ENCODE results near the gene NPAS3.

The NPAS3 gene

GRCh38 chr14:32933629-32934072 lies 5.0 kb upstream of the NPAS3 start:
- TF ChIP-seq FOXP2 (optimal IDR thresholded peaks at IDR 0.05; ENCODE audit: borderline replicate concordance, extremely low read depth, extremely low read length, insufficient read depth) (no peak), POLR2AphosphoS5 (IDR thresholded peaks at IDR 0.05; ENCODE audit: low read depth, low read length) (no peak), TAF1 (IDR thresholded peaks at IDR 0.05; ENCODE audit: borderline replicate concordance, insufficient read depth, low read length) (no peak), SIN3A (IDR thresholded peaks at IDR 0.05; ENCODE audit: borderline replicate concordance, insufficient read depth, low read length) (no peak)
- TF ChIP-seq, protein P1, sequence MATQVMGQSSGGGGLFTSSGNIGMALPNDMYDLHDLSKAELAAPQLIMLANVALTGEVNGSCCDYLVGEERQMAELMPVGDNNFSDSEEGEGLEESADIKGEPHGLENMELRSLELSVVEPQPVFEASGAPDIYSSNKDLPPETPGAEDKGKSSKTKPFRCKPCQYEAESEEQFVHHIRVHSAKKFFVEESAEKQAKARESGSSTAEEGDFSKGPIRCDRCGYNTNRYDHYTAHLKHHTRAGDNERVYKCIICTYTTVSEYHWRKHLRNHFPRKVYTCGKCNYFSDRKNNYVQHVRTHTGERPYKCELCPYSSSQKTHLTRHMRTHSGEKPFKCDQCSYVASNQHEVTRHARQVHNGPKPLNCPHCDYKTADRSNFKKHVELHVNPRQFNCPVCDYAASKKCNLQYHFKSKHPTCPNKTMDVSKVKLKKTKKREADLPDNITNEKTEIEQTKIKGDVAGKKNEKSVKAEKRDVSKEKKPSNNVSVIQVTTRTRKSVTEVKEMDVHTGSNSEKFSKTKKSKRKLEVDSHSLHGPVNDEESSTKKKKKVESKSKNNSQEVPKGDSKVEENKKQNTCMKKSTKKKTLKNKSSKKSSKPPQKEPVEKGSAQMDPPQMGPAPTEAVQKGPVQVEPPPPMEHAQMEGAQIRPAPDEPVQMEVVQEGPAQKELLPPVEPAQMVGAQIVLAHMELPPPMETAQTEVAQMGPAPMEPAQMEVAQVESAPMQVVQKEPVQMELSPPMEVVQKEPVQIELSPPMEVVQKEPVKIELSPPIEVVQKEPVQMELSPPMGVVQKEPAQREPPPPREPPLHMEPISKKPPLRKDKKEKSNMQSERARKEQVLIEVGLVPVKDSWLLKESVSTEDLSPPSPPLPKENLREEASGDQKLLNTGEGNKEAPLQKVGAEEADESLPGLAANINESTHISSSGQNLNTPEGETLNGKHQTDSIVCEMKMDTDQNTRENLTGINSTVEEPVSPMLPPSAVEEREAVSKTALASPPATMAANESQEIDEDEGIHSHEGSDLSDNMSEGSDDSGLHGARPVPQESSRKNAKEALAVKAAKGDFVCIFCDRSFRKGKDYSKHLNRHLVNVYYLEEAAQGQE (IDR thresholded peaks at IDR 0.05; ENCODE audit: insufficient read depth in 1 of 2, low read depth in 2 of 2, low read length in 2 of 2) = no peak

GRCh38 chr14:32934073-32934880 lies 4.4 kb upstream of the NPAS3 start:
- TF ChIP-seq SIN3A (IDR thresholded peaks at IDR 0.05; ENCODE audit: borderline replicate concordance, insufficient read depth, low read length) (no peak), POLR2AphosphoS5 (IDR thresholded peaks at IDR 0.05; ENCODE audit: low read depth, low read length) (no peak), FOXP2 (optimal IDR thresholded peaks at IDR 0.05; ENCODE audit: borderline replicate concordance, extremely low read depth, extremely low read length, insufficient read depth) (no peak), TAF1 (IDR thresholded peaks at IDR 0.05; ENCODE audit: borderline replicate concordance, insufficient read depth, low read length) (no peak)
- TF ChIP-seq, protein P1 (IDR thresholded peaks at IDR 0.05; ENCODE audit: insufficient read depth in 1 of 2, low read depth in 2 of 2, low read length in 2 of 2) = no peak

GRCh38 chr14:32934881-32935633 lies 3.6 kb upstream of the NPAS3 start:
- TF ChIP-seq SIN3A (IDR thresholded peaks at IDR 0.05; ENCODE audit: borderline replicate concordance, insufficient read depth, low read length) (no peak), FOXP2 (optimal IDR thresholded peaks at IDR 0.05; ENCODE audit: borderline replicate concordance, extremely low read depth, extremely low read length, insufficient read depth) (no peak), TAF1 (IDR thresholded peaks at IDR 0.05; ENCODE audit: borderline replicate concordance, insufficient read depth, low read length) (no peak), POLR2AphosphoS5 (IDR thresholded peaks at IDR 0.05; ENCODE audit: low read depth, low read length) (no peak)
- TF ChIP-seq, protein P1 (IDR thresholded peaks at IDR 0.05; ENCODE audit: insufficient read depth in 1 of 2, low read depth in 2 of 2, low read length in 2 of 2) = no peak

GRCh38 chr14:32939254-32940065 lies 781 bp downstream of the NPAS3 start:
- no peak for TF ChIP-seq TAF1 (IDR thresholded peaks at IDR 0.05; ENCODE audit: borderline replicate concordance, insufficient read depth, low read length)
- TF ChIP-seq FOXP2 (optimal IDR thresholded peaks at IDR 0.05; ENCODE audit: borderline replicate concordance, extremely low read depth, extremely low read length, insufficient read depth) = no peak
- no peak for TF ChIP-seq SIN3A (IDR thresholded peaks at IDR 0.05; ENCODE audit: borderline replicate concordance, insufficient read depth, low read length)
- TF ChIP-seq, protein P1 (IDR thresholded peaks at IDR 0.05; ENCODE audit: insufficient read depth in 1 of 2, low read depth in 2 of 2, low read length in 2 of 2) = no peak
- TF ChIP-seq POLR2AphosphoS5 (IDR thresholded peaks at IDR 0.05; ENCODE audit: low read depth, low read length) = no peak

Measured in PFSK-1 (cell line).